ENCODE data around the gene VTCN1. TPM values are rescaled to one million over a fixed set of nuclear protein-coding genes. Genes with fewer than 3 reads are reported as not detected.
A peak's percentile ranks its signal among the peaks of the same experiment; 100 is the strongest.

Gene VTCN1
- total RNA-seq, 1 donor from 2014 or later, result not detected

DNA sequence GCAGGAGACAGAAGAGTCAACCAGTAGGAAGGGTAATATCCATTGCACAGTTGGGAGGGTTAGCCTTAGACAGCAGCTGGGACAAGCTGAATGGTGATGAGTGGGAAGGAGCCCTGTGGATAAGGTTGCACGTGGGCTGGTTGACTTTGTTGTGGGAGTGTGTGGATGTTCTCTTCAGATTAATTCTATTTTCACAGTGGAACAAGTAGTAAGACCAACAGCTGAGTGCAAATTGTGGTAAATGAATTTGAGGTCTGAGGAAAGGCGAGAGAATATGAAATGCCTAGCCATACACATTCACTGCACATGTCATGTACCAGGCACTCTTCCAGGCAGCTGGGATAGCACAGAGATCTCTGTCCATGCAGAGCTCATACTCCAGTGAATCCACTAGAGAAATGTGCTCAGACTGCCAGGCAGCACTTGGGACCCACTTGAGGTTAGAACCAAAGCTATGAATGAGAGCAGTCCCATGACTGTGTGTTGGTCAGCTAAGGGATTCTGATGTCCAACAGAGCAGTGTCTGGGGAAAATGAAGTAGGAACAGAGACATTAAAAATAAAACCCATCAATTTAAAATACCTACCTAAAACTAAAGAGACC lies 25.2 kb upstream of the VTCN1 start:
- H3K27ac ChIP-seq, result no peak overlapping the region
- H3K4me3 ChIP-seq, result no peak overlapping the region
- peaks cover 0 to 5% of the 10 kb centered on the region in 2 donors for H3K4me1 ChIP-seq
- no peak for DNase-seq (ENCODE audit: low spot score in 2 of 2)
- H3K9me3 ChIP-seq, result no peaks in the 10 kb centered on the region
- intact Hi-C loops (cut with DNase I), result no loop called here
- no peak for TF ChIP-seq CTCF (IDR thresholded peaks at IDR 0.05)
- H3K36me3 ChIP-seq, result no peaks in the 10 kb centered on the region
- H3K27me3 ChIP-seq, result no peaks in the 10 kb centered on the region

DNA sequence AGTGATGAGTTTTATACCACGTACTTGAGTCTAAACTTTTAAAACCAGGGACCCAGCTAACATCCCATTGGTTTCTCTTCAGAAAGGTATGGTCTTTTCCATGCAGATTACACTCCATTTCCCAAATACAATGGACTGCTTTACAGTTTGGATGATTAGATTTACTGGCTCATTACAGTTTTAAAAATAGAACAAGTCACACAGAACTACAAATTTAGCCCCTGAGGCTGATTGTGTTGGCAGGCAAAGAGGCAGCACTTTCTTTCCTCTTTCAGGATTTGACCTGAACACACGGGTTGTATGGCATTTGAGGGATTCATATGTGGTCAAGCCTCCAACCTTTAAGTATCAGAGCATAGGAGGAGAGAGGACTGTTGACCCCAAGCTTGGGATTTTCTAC lies 21.8 kb upstream of the VTCN1 start:
- Histone ChIP-seq H3K4me1 (peaks cover 0 to 4% of the 10 kb centered on the region in 2 donors), H3K9me3 (no peaks in the 10 kb centered on the region), H3K4me3 (no peak overlapping the region), H3K36me3 (no peaks in the 10 kb centered on the region), H3K27me3 (no peaks in the 10 kb centered on the region), H3K27ac (peak overlapping the region in 1 of 2 donors; percentile 2)
- no peak for DNase-seq (ENCODE audit: low spot score in 2 of 2)
- intact Hi-C loops (cut with DNase I), result no loop called here
- TF ChIP-seq CTCF (IDR thresholded peaks at IDR 0.05), result no peak

DNA sequence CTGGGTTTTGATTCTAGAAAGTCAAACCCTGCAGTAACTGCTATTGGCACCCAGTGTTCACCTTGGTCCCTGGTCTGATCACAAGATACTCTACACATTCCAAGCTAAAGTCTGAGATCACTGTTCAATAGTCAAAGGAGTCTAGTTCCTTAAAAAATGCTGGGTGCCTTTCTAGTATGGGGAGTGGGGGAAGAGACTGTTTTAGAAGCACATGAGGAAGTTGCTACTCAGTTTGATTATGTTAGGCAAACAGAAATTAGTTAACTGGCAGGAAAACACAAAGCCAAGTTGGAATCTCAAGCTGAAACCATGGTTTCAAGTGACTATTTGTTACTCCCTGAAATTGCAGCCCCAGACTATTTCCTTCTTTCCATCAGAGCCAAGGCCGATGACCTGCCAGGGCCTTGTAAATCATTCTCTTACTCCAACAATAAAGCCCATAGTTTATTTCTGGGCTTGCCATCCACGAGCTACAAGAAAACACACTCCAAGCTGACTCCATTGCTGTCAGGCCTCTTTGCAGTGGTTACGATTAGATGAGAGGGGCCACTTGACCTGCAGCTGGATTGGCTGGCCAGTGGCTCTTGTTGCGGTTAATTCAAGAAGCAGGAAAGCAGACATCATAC lies 21.1 kb upstream of the VTCN1 start:
- no peak for DNase-seq (ENCODE audit: low spot score in 2 of 2)
- TF ChIP-seq CTCF (IDR thresholded peaks at IDR 0.05), result no peak
- H3K27ac ChIP-seq, result peak overlapping the region in 1 of 2 donors; percentile 2

DNA sequence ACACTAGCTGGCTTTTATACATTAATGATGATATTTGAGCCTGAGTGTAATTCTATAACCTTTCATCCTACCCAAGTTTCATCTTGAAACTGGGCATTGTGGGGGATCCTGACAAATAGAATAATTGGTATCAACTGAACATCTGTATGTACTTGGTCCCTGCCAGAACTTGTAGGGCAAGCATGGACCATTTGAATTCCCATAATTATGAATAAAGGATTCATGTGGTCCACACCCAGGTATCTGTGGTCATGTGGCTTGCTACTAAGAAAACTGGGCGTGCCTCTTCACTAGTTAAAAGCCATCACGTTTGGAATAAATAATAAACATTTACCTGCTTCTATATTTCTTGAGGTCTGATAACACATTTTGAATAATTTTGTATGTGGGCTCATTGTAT lies 20.6 kb upstream of the VTCN1 start:
- intact Hi-C loops (cut with DNase I), result no loop called here
- Histone ChIP-seq H3K36me3 (no peaks in the 10 kb centered on the region), H3K27me3 (no peaks in the 10 kb centered on the region), H3K27ac (no peak overlapping the region), H3K4me1 (peaks cover 0 to 2% of the 10 kb centered on the region in 2 donors), H3K4me3 (no peak overlapping the region), H3K9me3 (no peaks in the 10 kb centered on the region)
- TF ChIP-seq CTCF (IDR thresholded peaks at IDR 0.05), result no peak
- no peak for DNase-seq (ENCODE audit: low spot score in 2 of 2)

More for the DNA sequence above, 21.1 kb upstream of the VTCN1 start:
- Histone ChIP-seq H3K4me1 (peaks cover 0 to 2% of the 10 kb centered on the region in 2 donors), H3K36me3 (no peaks in the 10 kb centered on the region), H3K4me3 (no peak overlapping the region), H3K27me3 (no peaks in the 10 kb centered on the region), H3K9me3 (no peaks in the 10 kb centered on the region)
- intact Hi-C loops (cut with DNase I), result no loop called here

- H3K4me3 ChIP-seq, result no peak overlapping the region
- no peak for DNase-seq (ENCODE audit: low spot score in 2 of 2)
- H3K36me3 ChIP-seq, result no peaks in the 10 kb centered on the region
- no peaks in the 10 kb centered on the region for H3K9me3 ChIP-seq
- no peak for TF ChIP-seq CTCF (IDR thresholded peaks at IDR 0.05)
- H3K27me3 ChIP-seq, result no peaks in the 10 kb centered on the region
- H3K4me1 ChIP-seq, result peaks cover 0 to 2% of the 10 kb centered on the region in 2 donors
- intact Hi-C loops (cut with DNase I), result no loop called here
- H3K27ac ChIP-seq, result no peak overlapping the region
These were observed 18.5 kb upstream of the VTCN1 start for GRCh38 chr1:117229217-117229616.
